Suprapubic skin (tissue), 4 donors: ENCODE data around the gene FAM120B. TPM values are rescaled to one million over a fixed set of nuclear protein-coding genes. Genes with fewer than 3 reads are reported as not detected.

Experiments used
- DNase-seq, 2 donors: peaks; one replicate each; pipeline ENCODE4 v3.0.0-alpha.2; 2019; ENCODE audit warnings: low spot score in 2 of 2
- H3K27ac ChIP-seq: fragments of 200-600 bp; sonication (generic); one replicate; pipeline ENCODE4 v1.5.1; 2019
- H3K27me3 ChIP-seq: fragments of 200-600 bp; sonication (generic); one replicate; pipeline ENCODE4 v1.5.1; 2019
- H3K36me3 ChIP-seq: fragments of 200-600 bp; sonication (generic); one replicate; pipeline ENCODE4 v1.5.1; 2019
- H3K4me1 ChIP-seq: fragments of 200-600 bp; sonication (generic); one replicate; pipeline ENCODE4 v1.5.1; 2019
- H3K4me3 ChIP-seq: fragments of 200-600 bp; sonication (generic); one replicate; pipeline ENCODE4 v1.5.1; 2019; ENCODE audit warnings: mild to moderate bottlenecking
- H3K9me3 ChIP-seq: fragments of 200-600 bp; sonication (generic); one replicate; pipeline ENCODE4 v1.5.1; 2019
- EP300 ChIP-seq: sonication (generic); formaldehyde crosslinking; IDR thresholded peaks from one replicate; pipeline ENCODE4 v1.6.1; 2017; ENCODE audit warnings: antibody characterized with exemption
- POLR2A ChIP-seq, 2 donors: fragments of 450-650 bp; IDR thresholded peaks; one replicate each; pipeline ENCODE4 v1.6.1; 2017; ENCODE audit warnings: antibody characterized with exemption in 2 of 2, mild to moderate bottlenecking in 2 of 2, moderate library complexity in 2 of 2
- POLR2AphosphoS5 ChIP-seq, 3 donors: sonication (generic); formaldehyde crosslinking; IDR thresholded peaks; one replicate each; pipeline ENCODE4 v1.6.1; 2017; ENCODE audit warnings: antibody characterized with exemption in 3 of 3
- WGBS: methylation state at CpG from one replicate; pipeline ENCODE4 v1.1.5; 2018; 5-methylcytosine and 5-hydroxymethylcytosine counted together
- total RNA-seq, 4 donors: library from RNA; depleted of rRNA; stranded (reverse); fragments of >200 nt; gene quantifications; one replicate each; pipeline ENCODE4 v1.1.0, GENCODE V29; 2016
- TF ChIP-seq, protein P1 (sequence below), 2 donors: fragments of 200-600 bp in 1 of 2; fragments of 450-650 bp in 1 of 2; sonication (generic) in 1 of 2; IDR thresholded peaks; one replicate each; pipeline ENCODE4 v1.5.1; 2016 to 2019; ENCODE audit warnings: antibody characterized with exemption in 2 of 2, mild to moderate bottlenecking in 1 of 2, moderate library complexity in 1 of 2

The FAM120B gene
- total RNA-seq, 4 donors from 2014 or later: 19.9 to 55.4 (median 27.6) TPM

DNA sequence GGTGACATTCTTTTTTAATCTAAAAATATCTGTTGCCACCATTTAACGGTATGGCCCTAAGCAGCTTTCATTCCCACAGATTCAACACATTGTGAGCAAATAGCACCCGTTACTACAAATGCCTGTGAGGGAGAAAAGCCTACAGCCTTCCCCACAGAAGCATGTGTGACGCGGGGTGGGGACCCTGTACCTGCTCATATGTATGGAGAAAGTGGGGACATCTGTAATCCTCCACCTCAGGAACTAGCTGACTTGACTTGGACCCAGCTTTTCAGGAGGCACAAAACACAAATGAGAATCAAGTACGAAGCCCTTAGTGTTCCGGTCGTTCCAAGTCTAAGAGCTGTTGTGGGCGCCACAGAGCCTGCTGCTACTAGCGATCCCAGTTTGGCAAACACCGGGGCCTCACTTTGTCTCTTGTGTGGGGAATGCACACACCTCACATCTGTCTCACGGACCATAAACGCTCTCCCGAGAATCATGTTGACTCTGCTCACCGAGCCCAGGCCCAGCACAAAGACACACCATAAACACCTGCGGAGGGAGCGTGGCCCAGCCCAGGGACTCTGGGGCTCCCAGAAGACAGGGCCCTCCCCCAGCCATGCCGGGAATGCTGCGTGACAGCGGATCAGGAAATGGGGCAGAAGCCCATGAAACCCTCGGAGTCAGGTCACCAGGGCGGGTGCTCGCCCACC is 37.3 kb upstream of the FAM120B start:
- WGBS: 73% methylated on average over 22 of the region's 22 CpGs
- no peaks in the 10 kb centered on the region for H3K36me3 ChIP-seq
- no peaks in the 10 kb centered on the region for H3K9me3 ChIP-seq
- TF ChIP-seq POLR2AphosphoS5 (IDR thresholded peaks at IDR 0.05): no peak
- H3K27ac ChIP-seq: no peak overlapping the region
- DNase-seq: no peak
- no peaks in the 10 kb centered on the region for H3K4me1 ChIP-seq
- H3K4me3 ChIP-seq: no peak overlapping the region
- peaks cover 10% of the 10 kb centered on the region for H3K27me3 ChIP-seq

DNA sequence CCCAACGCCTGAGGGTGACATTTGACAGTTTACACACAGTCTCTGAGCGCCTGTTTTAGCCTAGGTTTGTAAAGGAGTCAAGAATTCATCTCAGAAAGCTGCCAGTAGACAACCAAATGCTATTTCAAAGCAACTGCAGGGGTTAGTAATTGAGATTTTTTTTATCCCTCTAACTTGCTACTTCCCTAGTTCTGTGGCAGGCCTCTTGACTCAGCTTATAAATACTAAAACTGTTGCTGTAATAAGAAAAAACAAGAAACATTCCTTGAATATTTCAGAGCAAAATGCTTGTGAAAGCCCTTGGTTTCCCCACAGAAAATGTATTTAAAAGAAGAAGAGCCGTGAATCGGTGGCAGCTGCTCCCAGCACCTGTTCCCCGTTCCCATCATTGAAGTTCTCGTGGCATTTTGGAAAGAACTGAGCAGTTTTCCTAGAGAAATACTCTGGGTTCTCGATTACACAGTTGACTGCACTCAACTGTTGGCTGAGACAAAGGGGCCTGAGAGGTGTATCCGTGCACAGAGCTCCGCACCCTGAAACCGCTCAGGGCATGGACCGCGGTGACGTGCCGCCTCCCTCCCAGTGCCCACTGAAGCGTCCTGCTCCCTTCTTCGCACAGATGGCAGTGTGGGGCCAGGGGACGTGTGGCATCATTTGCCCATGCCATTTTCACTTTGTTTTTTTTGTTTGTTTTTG is 36.6 kb upstream of the FAM120B start:
- Histone ChIP-seq H3K27me3 (peaks cover 10% of the 10 kb centered on the region), H3K36me3 (no peaks in the 10 kb centered on the region), H3K4me1 (no peaks in the 10 kb centered on the region), H3K27ac (no peak overlapping the region), H3K9me3 (no peaks in the 10 kb centered on the region), H3K4me3 (no peak overlapping the region)
- no peak for DNase-seq
- 77% methylated on average over 17 of the region's 17 CpGs for WGBS
- no peak for TF ChIP-seq POLR2A (IDR thresholded peaks at IDR 0.05)
- TF ChIP-seq POLR2AphosphoS5 (IDR thresholded peaks at IDR 0.05): no peak
- TF ChIP-seq, protein P1, sequence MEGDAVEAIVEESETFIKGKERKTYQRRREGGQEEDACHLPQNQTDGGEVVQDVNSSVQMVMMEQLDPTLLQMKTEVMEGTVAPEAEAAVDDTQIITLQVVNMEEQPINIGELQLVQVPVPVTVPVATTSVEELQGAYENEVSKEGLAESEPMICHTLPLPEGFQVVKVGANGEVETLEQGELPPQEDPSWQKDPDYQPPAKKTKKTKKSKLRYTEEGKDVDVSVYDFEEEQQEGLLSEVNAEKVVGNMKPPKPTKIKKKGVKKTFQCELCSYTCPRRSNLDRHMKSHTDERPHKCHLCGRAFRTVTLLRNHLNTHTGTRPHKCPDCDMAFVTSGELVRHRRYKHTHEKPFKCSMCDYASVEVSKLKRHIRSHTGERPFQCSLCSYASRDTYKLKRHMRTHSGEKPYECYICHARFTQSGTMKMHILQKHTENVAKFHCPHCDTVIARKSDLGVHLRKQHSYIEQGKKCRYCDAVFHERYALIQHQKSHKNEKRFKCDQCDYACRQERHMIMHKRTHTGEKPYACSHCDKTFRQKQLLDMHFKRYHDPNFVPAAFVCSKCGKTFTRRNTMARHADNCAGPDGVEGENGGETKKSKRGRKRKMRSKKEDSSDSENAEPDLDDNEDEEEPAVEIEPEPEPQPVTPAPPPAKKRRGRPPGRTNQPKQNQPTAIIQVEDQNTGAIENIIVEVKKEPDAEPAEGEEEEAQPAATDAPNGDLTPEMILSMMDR (IDR thresholded peaks at IDR 0.05): no peak
- no peak for TF ChIP-seq EP300

DNA sequence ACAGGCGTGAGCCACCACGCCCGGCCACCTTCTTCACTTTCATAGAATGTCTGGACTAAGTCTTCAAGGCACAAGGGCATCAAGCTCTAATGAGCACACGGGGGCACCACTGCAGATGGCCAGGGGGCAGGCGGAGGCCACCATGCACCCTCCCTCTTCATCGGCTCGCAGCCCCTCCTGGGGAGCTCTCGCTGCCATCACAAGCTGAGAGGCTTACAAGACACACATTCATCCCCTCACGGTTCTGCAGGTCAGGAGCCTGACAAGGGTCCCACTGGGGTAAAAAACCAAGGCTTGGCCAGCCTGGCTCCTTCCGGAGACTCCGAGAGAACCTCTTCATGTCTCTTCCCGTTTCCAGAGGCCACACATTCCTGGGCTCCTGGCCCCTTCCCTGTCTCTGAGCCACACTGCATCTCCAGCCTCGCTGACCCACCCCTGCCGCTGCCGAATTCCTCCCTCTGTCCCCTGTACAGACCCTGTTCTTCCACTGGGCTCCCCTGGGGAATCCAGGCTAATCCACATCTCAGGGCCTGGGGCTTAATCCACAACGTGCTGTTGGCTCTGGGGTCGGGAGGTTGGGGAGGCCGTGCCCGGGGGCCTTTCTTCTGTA is 35.5 kb upstream of the FAM120B start:
- H3K27ac ChIP-seq: no peak overlapping the region
- H3K4me1 ChIP-seq: no peaks in the 10 kb centered on the region
- 96% methylated on average over 19 of the region's 19 CpGs for WGBS
- no peak for DNase-seq
- H3K36me3 ChIP-seq: no peaks in the 10 kb centered on the region
- H3K27me3 ChIP-seq: peaks cover 10% of the 10 kb centered on the region
- TF ChIP-seq, protein P1 (IDR thresholded peaks at IDR 0.05): no peak
- no peak for TF ChIP-seq POLR2AphosphoS5 (IDR thresholded peaks at IDR 0.05)
- no peak for TF ChIP-seq POLR2A (IDR thresholded peaks at IDR 0.05)
- TF ChIP-seq EP300: no peak
- no peak overlapping the region for H3K4me3 ChIP-seq
- no peaks in the 10 kb centered on the region for H3K9me3 ChIP-seq

DNA sequence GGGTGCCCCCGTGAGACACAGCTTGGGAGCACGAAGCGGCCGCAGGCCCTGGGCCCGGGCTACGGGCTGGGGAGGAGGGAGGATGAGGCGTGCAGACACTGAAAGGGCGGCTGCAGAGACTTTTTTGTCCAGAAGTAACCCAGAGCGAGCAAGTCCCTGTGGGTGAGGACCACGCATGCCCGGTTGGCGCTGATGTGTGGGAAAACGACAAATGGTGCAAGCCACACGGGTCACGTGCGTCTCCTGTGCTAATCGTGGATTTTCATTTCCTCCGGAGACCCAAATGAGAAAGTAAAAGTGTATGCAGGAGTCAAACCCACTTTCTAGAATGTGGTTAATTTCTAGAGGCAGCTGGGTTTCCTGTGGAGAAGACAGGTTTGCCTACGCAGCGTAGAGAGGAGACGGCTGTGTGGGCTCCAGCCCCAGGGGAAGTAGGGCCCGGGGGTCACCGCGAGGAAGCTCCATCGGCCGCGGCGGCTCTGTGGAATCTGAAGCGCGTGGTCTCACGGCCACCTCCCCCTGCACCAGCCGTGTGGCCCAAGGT is 34.7 kb upstream of the FAM120B start:
- H3K27ac ChIP-seq: no peak overlapping the region
- peak overlapping the region; percentile 17 for H3K4me3 ChIP-seq
- H3K36me3 ChIP-seq: no peaks in the 10 kb centered on the region
- TF ChIP-seq POLR2A (IDR thresholded peaks at IDR 0.05) (no peak), EP300 (no peak), POLR2AphosphoS5 (IDR thresholded peaks at IDR 0.05) (no peak)
- TF ChIP-seq, protein P1 (IDR thresholded peaks at IDR 0.05): no peak
- no peak for DNase-seq
- peaks cover 10% of the 10 kb centered on the region for H3K27me3 ChIP-seq
- H3K4me1 ChIP-seq: no peaks in the 10 kb centered on the region
- 94% methylated on average over 28 of the region's 32 CpGs for WGBS
- H3K9me3 ChIP-seq: no peaks in the 10 kb centered on the region

DNA sequence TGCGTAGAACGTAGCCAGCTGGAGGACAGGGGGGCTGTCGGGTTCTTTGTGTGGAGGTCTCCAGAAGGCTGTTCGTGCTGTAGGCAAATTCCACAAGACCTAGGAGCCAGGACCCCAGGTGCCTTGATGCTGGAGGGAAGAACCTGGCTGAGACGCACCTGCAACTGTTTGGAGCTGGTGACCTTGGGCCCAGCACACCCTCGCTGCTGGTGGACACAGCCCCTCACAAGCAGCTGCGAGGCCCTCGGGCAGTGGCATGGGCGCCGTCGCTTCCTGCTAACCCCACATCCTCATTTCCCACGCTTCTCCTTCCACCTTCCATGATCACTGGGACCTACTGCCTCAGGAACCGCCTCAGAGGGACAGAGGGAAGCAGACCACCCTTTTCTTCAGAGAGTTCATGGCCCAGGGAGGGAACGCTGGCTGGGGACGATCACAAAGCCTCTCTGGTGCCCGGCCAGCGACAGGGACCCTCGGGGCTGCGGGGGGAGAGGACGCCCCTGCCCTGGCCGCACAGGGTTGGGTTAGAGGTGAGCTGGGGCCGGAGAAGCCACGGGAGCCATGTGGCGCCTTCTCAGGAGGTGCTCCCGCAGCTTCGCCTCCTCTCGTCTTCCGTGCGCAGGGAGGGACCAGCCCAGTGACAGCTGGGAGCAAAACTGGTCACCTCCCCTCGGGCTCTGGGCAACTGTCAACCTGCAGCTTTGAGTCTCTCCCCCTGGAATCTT is 34.1 kb upstream of the FAM120B start:
- TF ChIP-seq, protein P1 (IDR thresholded peaks at IDR 0.05): no peak
- TF ChIP-seq POLR2AphosphoS5 (IDR thresholded peaks at IDR 0.05) (no peak), POLR2A (IDR thresholded peaks at IDR 0.05) (no peak), EP300 (no peak)
- Histone ChIP-seq H3K9me3 (no peaks in the 10 kb centered on the region), H3K4me3 (peak overlapping the region; percentile 17), H3K4me1 (no peaks in the 10 kb centered on the region), H3K36me3 (no peaks in the 10 kb centered on the region), H3K27me3 (peaks cover 10% of the 10 kb centered on the region), H3K27ac (no peak overlapping the region)
- WGBS: 91% methylated on average over 26 of the region's 30 CpGs
- DNase-seq: no peak
